NCI-H2029 treated with DMSO at 0.1 percent for 48 hours (cell line): ENCODE data around the gene MRPL14.

ENCODE experiments used
- DNase-seq: peaks from one replicate; lab custom pipeline; 2025; lab: John Stamatoyannopoulos, UW

MRPL14 gene

DNA sequence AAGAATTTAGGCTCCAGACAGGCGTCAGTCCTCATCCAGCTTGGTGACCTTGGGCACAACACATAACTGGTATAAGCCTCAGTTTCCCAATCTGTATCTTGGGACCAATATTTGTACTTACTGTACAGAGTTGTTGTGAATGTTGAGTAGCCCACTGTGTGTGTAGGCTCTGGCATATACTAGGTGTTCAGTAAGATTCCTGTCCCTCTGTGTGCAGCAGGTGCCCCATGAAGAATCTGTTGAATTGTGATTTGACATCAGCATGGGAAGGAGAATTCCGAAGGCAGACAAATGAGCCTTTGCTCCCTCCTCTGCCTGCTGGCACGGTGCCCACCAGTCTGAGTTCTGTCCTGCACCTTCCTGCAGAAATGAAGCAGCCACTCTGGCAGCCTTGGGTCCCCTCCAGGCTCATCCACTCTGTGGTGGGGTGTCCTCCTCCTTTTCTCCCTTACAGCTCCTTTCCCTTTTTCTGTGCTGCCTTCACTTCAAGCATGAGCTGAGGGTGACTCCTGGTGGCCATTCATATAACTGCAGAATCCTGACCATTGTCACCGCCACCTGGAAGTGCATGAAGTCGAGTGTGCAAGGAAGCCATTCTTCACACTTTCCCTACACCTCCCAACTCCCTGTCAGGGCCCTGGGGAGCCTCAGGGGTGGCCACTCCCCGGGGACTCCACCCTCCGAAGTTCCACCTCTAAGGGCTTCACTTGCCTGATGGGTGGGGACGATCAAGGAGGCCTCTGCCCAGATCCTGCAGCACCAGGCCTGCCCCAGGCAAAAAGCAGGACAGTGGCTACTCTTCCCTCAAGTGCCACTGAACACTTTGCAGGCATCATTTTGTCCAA is 48.2 kb downstream of the MRPL14 start:
- no peak for DNase-seq

DNA sequence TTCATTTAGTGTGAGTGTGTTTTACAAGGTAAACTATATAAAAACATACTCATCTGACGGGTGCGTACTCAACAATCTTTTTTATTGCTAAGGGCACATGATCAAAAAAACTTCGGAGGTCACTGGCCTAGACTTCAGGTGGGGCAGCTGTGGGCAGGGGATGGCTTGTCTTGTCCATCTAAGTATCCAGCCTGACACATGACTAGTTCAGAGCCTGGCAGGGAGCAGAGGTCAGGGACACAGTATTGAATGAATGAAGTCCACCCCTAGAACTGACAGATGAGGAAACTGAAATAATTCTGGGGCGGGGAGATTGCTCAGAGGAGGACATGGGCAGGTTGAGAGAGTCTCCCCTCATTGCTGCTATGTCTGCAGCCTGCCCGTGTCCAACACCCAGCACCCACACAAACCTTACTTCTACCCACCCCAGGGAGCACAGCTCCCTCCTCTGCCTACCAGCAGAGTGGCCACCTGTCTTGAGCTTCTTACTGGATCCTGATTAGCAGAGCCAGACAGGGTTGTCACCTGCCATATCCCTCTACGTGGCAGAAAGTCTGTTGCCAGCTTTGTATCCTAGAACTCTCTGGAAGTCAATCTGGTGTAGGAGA is 48.9 kb downstream of the MRPL14 start:
- DNase-seq = no peak

GRCh38 chr6:44077214-44077946 is 49.9 kb downstream of the MRPL14 start:
- no peak for DNase-seq

GRCh38 chr6:44076356-44077213 is 50.7 kb downstream of the MRPL14 start:
- DNase-seq = no peak

GRCh38 chr6:44075647-44076355 is 51.5 kb downstream of the MRPL14 start:
- no peak for DNase-seq

- no peak for DNase-seq
Measured at GRCh38 chr6:44074813-44075646, 52.2 kb downstream of the MRPL14 start.

- no peak for DNase-seq
Measured at GRCh38 chr6:44074439-44074812, 52.8 kb downstream of the MRPL14 start.

- no peak for DNase-seq
Measured at GRCh38 chr6:44073612-44074438, 53.4 kb downstream of the MRPL14 start.

DNA sequence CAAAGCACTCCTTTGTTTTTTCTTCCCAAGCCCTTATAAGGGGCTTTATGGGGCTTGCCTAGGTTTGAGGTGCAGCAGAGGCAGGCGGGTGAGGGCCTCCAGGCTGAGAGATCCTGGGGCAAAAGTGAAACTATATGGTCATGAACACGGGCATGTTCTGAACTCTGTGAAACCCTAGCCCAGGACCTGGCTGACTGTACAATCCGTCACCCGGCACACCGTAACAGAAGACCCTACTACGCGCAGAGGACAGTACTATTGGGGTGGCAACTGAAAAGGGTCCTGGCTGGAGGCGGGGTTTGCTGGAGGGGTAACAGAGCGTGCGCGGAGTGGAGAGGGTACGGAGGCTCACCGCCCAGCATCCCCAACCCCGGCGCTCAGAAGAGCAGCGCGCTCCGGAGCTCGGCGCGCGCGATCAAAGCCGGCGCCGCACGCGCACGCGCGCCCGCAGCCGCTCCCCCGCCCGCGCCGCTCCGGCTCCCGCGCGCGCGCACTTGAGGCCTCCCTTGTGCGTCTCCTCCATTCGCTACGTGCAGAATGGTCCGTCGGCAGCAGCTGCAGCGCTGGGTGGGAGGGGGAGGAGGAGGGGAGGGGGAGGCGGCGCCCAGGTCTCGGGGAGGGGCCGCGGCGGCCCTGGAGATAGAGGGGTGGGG is 54.2 kb downstream of the MRPL14 start:
- DNase-seq = no peak

DNA sequence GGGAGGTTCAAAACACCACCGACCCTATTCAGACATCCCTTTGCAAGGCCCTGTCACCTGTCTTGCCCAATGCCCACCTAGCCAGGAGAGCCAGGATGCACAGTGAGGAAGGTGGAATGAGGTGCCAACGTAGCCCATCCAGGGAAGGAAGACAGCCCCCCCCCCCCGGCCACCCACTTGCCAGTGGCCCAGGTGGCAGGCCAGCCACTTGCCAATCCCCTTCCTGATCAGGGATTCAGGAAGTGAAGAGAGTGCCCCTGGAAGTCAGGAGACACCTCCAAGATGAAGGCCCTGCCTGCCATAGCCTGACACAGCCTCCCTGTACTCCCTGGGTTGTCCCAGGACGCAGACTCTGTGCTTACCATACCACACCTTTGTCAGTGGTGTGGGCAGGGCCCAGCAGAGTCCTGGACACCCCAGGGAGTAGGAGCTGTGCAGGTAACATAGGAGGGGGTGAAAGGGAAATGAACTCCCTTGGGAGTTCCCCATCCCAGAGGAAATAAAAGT is 54.7 kb downstream of the MRPL14 start:
- DNase-seq = no peak

- no peak for DNase-seq
Measured at GRCh38 chr6:44071670-44072451, 55.4 kb downstream of the MRPL14 start.

DNA sequence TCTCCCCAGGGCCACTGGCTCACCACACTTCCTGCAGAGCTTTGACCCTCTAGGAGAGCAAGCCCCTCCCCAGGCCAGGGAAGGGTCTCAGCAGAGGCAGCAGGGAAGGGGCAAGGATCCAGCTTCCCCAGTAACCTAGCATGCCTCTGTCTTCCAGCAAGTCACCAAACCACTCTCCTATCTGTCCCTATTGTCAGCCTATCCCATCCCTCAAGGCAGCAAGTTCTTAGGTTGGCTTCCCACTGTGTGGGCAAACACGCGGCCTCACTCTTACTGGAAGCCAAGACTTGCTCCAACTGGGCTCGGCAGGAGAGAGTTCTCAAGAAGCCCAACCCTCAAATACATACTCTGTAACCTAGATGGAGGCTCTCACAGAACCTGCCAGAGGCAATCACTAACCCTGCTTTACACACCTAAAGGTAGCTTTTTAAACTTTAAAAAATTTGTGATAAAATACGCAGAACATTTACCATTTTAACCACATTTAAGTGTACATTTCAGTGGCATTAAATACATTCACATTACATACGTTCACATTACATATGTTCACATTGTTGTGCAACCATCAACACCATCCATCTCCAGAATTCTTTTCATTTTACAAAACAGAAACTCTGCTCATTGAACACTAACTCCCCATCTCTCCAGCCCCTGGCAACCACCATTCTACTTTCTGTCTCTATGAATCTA is 58.5 kb downstream of the MRPL14 start:
- no peak for DNase-seq

- DNase-seq = no peak
Measured at GRCh38 chr6:44067173-44068139, 59.8 kb downstream of the MRPL14 start.

DNA sequence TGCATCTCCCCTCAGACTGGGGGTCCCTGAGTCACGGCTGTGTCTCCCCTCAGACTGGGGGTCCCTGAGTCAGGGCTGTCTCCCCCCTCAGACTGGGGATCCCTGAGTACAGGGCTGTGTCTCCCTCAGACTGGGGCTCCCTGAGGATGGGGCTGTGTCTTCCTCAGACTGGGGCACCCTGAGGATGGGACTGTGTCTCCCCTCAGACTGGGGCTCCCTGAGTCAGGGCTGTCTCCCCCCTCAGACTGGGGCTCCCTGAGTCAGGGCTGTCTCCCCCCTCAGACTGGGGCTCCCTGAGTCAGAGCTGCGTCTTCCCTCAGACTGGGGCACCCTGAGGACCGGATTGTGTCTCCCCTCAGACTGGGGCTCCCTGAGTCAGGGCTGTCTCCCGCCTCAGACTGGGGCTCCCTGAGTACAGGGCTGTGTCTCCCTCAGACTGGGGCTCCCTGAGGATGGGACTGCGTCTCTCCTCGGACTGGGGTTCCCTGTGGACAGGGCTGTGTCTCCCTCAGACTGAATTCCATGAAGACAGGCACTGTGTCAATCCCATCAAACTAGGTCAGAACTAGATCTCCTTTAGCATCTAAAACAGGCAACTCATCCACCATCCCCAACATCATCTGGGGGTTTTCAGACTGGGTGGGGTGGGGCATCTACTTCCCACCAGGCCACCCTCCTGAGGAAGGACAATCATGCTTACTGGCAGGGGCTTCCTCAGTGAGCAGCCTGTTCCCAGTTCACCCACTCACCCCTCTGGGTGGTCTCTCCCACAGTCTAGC is 60.7 kb downstream of the MRPL14 start:
- no peak for DNase-seq

GRCh38 chr6:44065443-44066140 is 61.7 kb downstream of the MRPL14 start:
- DNase-seq = no peak
